ENCODE measurements around the gene GADD45GIP1. TPM values are rescaled to one million over a fixed set of nuclear protein-coding genes. Genes with fewer than 3 reads are reported as not detected.

Gene GADD45GIP1
- total and polyA plus RNA-seq, 10 of the 15 experiments (the other 5 are each of a cell fraction or from before 2014, with no cell fraction given), result 5.1 to 136 (median 30.1) TPM

- ChIA-PET SMC1A (ENCODE audit: uncharacterized antibody, unreplicated experiment) (interaction anchor here (0.9 to 1.8 kb wide), 2 partner anchors 15 to 25 kb away, joined by 5 read pairs; no protein-coding TSS in a partner anchor), POLR2A (interaction anchor here (1.0 to 2.4 kb wide), 3 partner anchors 12 to 47 kb away, joined by 4 to 8 read pairs (median 6); partner anchors contain the start of gene FARSA), RAD21 (ENCODE audit: unreplicated experiment) (interaction anchor here (0.6 kb wide), 1 partner anchor 14 kb away, joined by 4 read pairs; no protein-coding TSS in a partner anchor), CTCF (interaction anchor here (1.5 to 4.8 kb wide), 4 partner anchors 13 to 180 kb away, joined by 3 to 23 read pairs (median 10); no protein-coding TSS in a partner anchor)
- ATAC-seq, result peak; percentile 64; the same call in 2 of the 3 replicates
- Histone ChIP-seq H4K20me1 (ENCODE audit: control insufficient read depth, insufficient read depth) (no peaks in the 10 kb centered on the region), H3K36me3 (ENCODE audit: control insufficient read depth in 2 of 2, insufficient read depth in 2 of 2, low read length in 1 of 2) (no peaks in the 10 kb centered on the region), H2AFZ (ENCODE audit: control insufficient read depth, low read depth, low read length) (peak overlapping the region; percentile 40), H3K79me2 (ENCODE audit: control insufficient read depth, insufficient read depth, low read length) (no peaks in the 10 kb centered on the region), H3K4me2 (ENCODE audit: control insufficient read depth, insufficient read depth) (no peak overlapping the region), H3K4me1 (ENCODE audit: control insufficient read depth, insufficient read depth, low read length) (peaks cover 10% of the 10 kb centered on the region), H3K9ac (ENCODE audit: control insufficient read depth, insufficient read depth, low read length) (no peak overlapping the region), H3K9me3 (replicated peaks; ENCODE audit: control insufficient read depth, insufficient read depth, low read length) (no peaks in the 10 kb centered on the region; the same call in 2 of the 3 replicates), H3K27ac (ENCODE audit: control insufficient read depth, insufficient read depth) (no peak overlapping the region), H3K27me3 (replicated peaks in 1 of 2; ENCODE audit: control insufficient read depth in 2 of 2, insufficient read depth in 2 of 2, low read length in 1 of 2) (no peaks in the 10 kb centered on the region), H3K4me3 (no peak overlapping the region)
- 21% methylated on average over 12 of the region's 12 CpGs for WGBS (ENCODE audit: insufficient coverage, insufficient replicate concordance, low lambda C conversion rate, missing lambda C conversion rate)
- TF ChIP-seq KDM1A (IDR thresholded peaks at IDR 0.05; ENCODE audit: borderline replicate concordance) (no peak), WRNIP1 (IDR thresholded peaks at IDR 0.05; ENCODE audit: borderline replicate concordance, low read depth, low read length) (no peak), CREB1 (IDR thresholded peaks at IDR 0.05; ENCODE audit: low read depth) (no peak), RB1 (IDR thresholded peaks at IDR 0.05; ENCODE audit: borderline replicate concordance) (no peak), TARDBP (IDR thresholded peaks at IDR 0.05; ENCODE audit: borderline replicate concordance) (no peak), TBL1XR1 (IDR thresholded peaks at IDR 0.05; ENCODE audit: low read depth, low read length) (no peak), POLR2A (IDR thresholded peaks at IDR 0.05; ENCODE audit: low read depth, low read length) (peak; percentile 68), TAF1 (IDR thresholded peaks at IDR 0.05; ENCODE audit: borderline replicate concordance, low read depth, low read length) (no peak), SMAD5 (IDR thresholded peaks at IDR 0.05; ENCODE audit: low read depth) (no peak), RUNX3 (IDR thresholded peaks at IDR 0.05; ENCODE audit: low read length) (0 out of 2 replicates have a peak, but pooled peaks have one; percentile 42), NFIC (IDR thresholded peaks at IDR 0.05; ENCODE audit: low read depth, low read length) (no peak)
- DNase-seq (ENCODE audit: low read depth, low spot score), result no peak
- in situ Hi-C loops (cut with MboI) (no loop called here), intact Hi-C loops (cut with micrococcal nuclease; ENCODE audit: unreplicated experiment) (no loop called here)
- FAIRE-seq, result peak; percentile 23
- BruUV-seq (replicated peaks), result no TSS peak
Observed at GRCh38 chr19:12913851-12914690, 43.0 kb downstream of the GADD45GIP1 start.
